HepG2 (cell line): ENCODE data around the gene EYA2. TPM values are rescaled to one million over a fixed set of nuclear protein-coding genes. Genes with fewer than 3 reads are reported as not detected.

Experiments
- ATF6 ChIP-seq: sonication (generic); formaldehyde crosslinking; conservative IDR thresholded peaks from 2 replicates; pipeline ENCODE4 v1.4.0; 2020; ENCODE audit warnings: missing genetic modification reagents
- CC2D1A ChIP-seq: sonication (generic); formaldehyde crosslinking; IDR thresholded peaks from 2 replicates; pipeline ENCODE4 v1.8.1; 2023; ENCODE audit warnings: mild to moderate bottlenecking, missing genetic modification reagents
- CREM ChIP-seq, 2 experiments: sonication (generic) in 1 of 2; formaldehyde crosslinking in 1 of 2; IDR thresholded peaks; 2 replicates each; pipeline versions ENCODE4 v1.4.0 to v1.6.1; 2016 to 2020; ENCODE audit warnings: antibody characterized with exemption in 1 of 2, mild to moderate bottlenecking in 1 of 2, missing genetic modification reagents in 1 of 2
- FOXM1 ChIP-seq: sonication (generic); formaldehyde crosslinking; IDR thresholded peaks from 2 replicates; pipeline ENCODE4 v1.5.0; 2020; ENCODE audit warnings: missing genetic modification reagents
- GLI4 ChIP-seq: sonication (generic); formaldehyde crosslinking; IDR thresholded peaks from 2 replicates; pipeline ENCODE4 v1.5.1; 2020; ENCODE audit warnings: missing genetic modification reagents, mild to moderate bottlenecking, moderate library complexity, borderline replicate concordance
- KDM2A ChIP-seq: sonication (generic); formaldehyde crosslinking; IDR thresholded peaks from 2 replicates; pipeline ENCODE4 v1.4.0; 2020; ENCODE audit warnings: low read depth, missing genetic modification reagents, borderline replicate concordance
- KDM3A ChIP-seq: IDR thresholded peaks from 2 replicates; pipeline ENCODE4 v1.6.1; 2018; ENCODE audit warnings: low read depth, missing compliant biosample characterization
- LBX2 ChIP-seq: sonication (generic); formaldehyde crosslinking; IDR thresholded peaks from 2 replicates; pipeline ENCODE4 v1.5.0; 2020; ENCODE audit warnings: missing genetic modification reagents, mild to moderate bottlenecking, borderline replicate concordance
- MXD4 ChIP-seq: IDR thresholded peaks from 2 replicates; pipeline ENCODE4 v1.6.1; 2016; ENCODE audit warnings: mild to moderate bottlenecking, missing biosample characterization, missing genetic modification reagents
- MZF1 ChIP-seq: sonication (generic); formaldehyde crosslinking; IDR thresholded peaks from 2 replicates; pipeline ENCODE4 v1.8.1; 2023; ENCODE audit warnings: mild to moderate bottlenecking, missing genetic modification reagents, borderline replicate concordance
- NFE2L1 ChIP-seq: sonication (generic); formaldehyde crosslinking; IDR thresholded peaks from 2 replicates; pipeline ENCODE4 v1.4.0; 2020; ENCODE audit warnings: missing genetic modification reagents, mild to moderate bottlenecking, borderline replicate concordance
- ONECUT2 ChIP-seq: sonication (generic); formaldehyde crosslinking; IDR thresholded peaks from 2 replicates; pipeline ENCODE4 v1.4.0; 2020; ENCODE audit warnings: missing genetic modification reagents
- PPARG ChIP-seq: conservative IDR thresholded peaks from 2 replicates; pipeline ENCODE4 v1.6.1; 2016; ENCODE audit warnings: missing biosample characterization, missing genetic modification reagents
- SIN3A ChIP-seq: IDR thresholded peaks from 2 replicates; pipeline ENCODE4 v1.6.1; 2011; ENCODE audit warnings: low read depth, mild to moderate bottlenecking, control low read depth, low read length, borderline replicate concordance
- SIX1 ChIP-seq: sonication (generic); formaldehyde crosslinking; IDR thresholded peaks from 2 replicates; pipeline ENCODE4 v1.4.0; 2020; ENCODE audit warnings: missing genetic modification reagents, borderline replicate concordance
- SMAD9 ChIP-seq: sonication (generic); formaldehyde crosslinking; IDR thresholded peaks from 2 replicates; pipeline ENCODE4 v1.5.1; 2020; ENCODE audit warnings: mild to moderate bottlenecking, missing genetic modification reagents
- TBX3 ChIP-seq: fragments of 450-650 bp; IDR thresholded peaks from 2 replicates; pipeline ENCODE4 v1.6.1; 2017; ENCODE audit warnings: antibody characterized with exemption, mild to moderate bottlenecking, inconsistent platforms, borderline replicate concordance
- TOE1 ChIP-seq: sonication (generic); formaldehyde crosslinking; IDR thresholded peaks from 2 replicates; pipeline ENCODE4 v1.4.0; 2020; ENCODE audit warnings: mild to moderate bottlenecking, missing genetic modification reagents
- XRCC5 ChIP-seq: fragments of 200-400 bp; formaldehyde crosslinking; optimal IDR thresholded peaks from 2 replicates; pipeline ENCODE3; 2017; ENCODE audit warnings: mild to moderate bottlenecking, low read length
- ZFP91 ChIP-seq: sonication (generic); formaldehyde crosslinking; IDR thresholded peaks from 2 replicates; pipeline ENCODE4 v1.9.0; 2022; ENCODE audit warnings: missing genetic modification reagents, mild to moderate bottlenecking, borderline replicate concordance
- ZNF256 ChIP-seq: sonication (generic); formaldehyde crosslinking; conservative IDR thresholded peaks from 2 replicates; pipeline ENCODE4 v1.4.0; 2020; ENCODE audit warnings: missing genetic modification reagents
- ZNF263 ChIP-seq: sonication (generic); formaldehyde crosslinking; IDR thresholded peaks from 2 replicates; pipeline ENCODE4 v1.4.0; 2020; ENCODE audit warnings: missing genetic modification reagents
- ZNF44 ChIP-seq: sonication (generic); formaldehyde crosslinking; IDR thresholded peaks from 2 replicates; pipeline ENCODE4 v1.5.1; 2020; ENCODE audit warnings: mild to moderate bottlenecking, missing genetic modification reagents
- ZNF792 ChIP-seq: IDR thresholded peaks from 2 replicates; pipeline ENCODE4 v1.6.1; 2016
- ZNF891 ChIP-seq: sonication (generic); formaldehyde crosslinking; IDR thresholded peaks from 2 replicates; pipeline ENCODE4 v1.5.0; 2020; ENCODE audit warnings: mild to moderate bottlenecking, missing genetic modification reagents
- polyA plus RNA-seq, 8 experiments: library from polyadenylated mRNA; depleted of rRNA in 3 of 8; stranded (reverse) in 7 of 8; unstranded in 1 of 8; fragments of >200 nt; fragmentation: Illumina TruSeq in 4 of 8; extraction: Trizol in 4 of 8; gene quantifications; 2 replicates each; pipeline versions ENCODE4 v1.2.1 to v1.2.3, GENCODE V29; 2011 to 2016; ENCODE audit warnings: low read depth in 4 of 8, missing spikeins in 1 of 8, mixed read lengths in 1 of 8; ENCODE audit not compliant: insufficient read depth in 1 of 8
- total RNA-seq, 5 experiments: library from RNA; depleted of rRNA; stranded (reverse); fragments of >200 nt; fragmentation: Illumina TruSeq; extraction: Trizol; gene quantifications; 2 replicates each; pipeline ENCODE4 v1.2.3, GENCODE V29; 2016; ENCODE audit warnings: low read depth in 1 of 5
- TF ChIP-seq, protein P1 (sequence below): sonication (generic); formaldehyde crosslinking; IDR thresholded peaks from 2 replicates; pipeline ENCODE4 v1.5.0; 2020; ENCODE audit warnings: mild to moderate bottlenecking, missing genetic modification reagents, moderate library complexity

Gene EYA2
- total and polyA plus RNA-seq, 2 of the 13 experiments (the other 11 are each of a cell fraction or from before 2014, with no cell fraction given), result not detected

- TF ChIP-seq KDM3A (CRISPR knock-in tag) (peak; percentile 21; the same call in 1 of the 2 replicates), SMAD9 (peak; percentile 56; the same call in 1 of the 2 replicates), SIN3A (no peak), ZNF256 (CRISPR knock-in tag) (no peak), TOE1 (no peak), ATF6 (CRISPR knock-in tag) (no peak), ZNF44 (CRISPR knock-in tag) (peak; percentile 87; the same call in 1 of the 2 replicates), MXD4 (CRISPR knock-in tag) (0 out of 2 replicates have a peak, but pooled peaks have one; percentile 44), CC2D1A (CRISPR knock-in tag) (no peak), LBX2 (CRISPR knock-in tag) (no peak), TBX3 (no peak), XRCC5 (peak; percentile 57), ONECUT2 (CRISPR knock-in tag) (0 out of 2 replicates have a peak, but pooled peaks have one; percentile 13), SIX1 (peak; percentile 60; the same call in 1 of the 2 replicates), GLI4 (0 out of 2 replicates have a peak, but pooled peaks have one; percentile 29), FOXM1 (CRISPR knock-in tag) (no peak), MZF1 (CRISPR knock-in tag) (no peak), ZFP91 (no peak), KDM2A (CRISPR knock-in tag) (peak; percentile 43; the same call in 1 of the 2 replicates), ZNF891 (CRISPR knock-in tag) (no peak), NFE2L1 (CRISPR knock-in tag) (no peak), CREM (IDR thresholded peaks at IDR 0.05) (no peak), CREM (CRISPR knock-in tag; IDR thresholded peaks at IDR 0.05) (no peak), ZNF792 (no peak), ZNF263 (no peak), PPARG (no peak)
- TF ChIP-seq, protein P1, sequence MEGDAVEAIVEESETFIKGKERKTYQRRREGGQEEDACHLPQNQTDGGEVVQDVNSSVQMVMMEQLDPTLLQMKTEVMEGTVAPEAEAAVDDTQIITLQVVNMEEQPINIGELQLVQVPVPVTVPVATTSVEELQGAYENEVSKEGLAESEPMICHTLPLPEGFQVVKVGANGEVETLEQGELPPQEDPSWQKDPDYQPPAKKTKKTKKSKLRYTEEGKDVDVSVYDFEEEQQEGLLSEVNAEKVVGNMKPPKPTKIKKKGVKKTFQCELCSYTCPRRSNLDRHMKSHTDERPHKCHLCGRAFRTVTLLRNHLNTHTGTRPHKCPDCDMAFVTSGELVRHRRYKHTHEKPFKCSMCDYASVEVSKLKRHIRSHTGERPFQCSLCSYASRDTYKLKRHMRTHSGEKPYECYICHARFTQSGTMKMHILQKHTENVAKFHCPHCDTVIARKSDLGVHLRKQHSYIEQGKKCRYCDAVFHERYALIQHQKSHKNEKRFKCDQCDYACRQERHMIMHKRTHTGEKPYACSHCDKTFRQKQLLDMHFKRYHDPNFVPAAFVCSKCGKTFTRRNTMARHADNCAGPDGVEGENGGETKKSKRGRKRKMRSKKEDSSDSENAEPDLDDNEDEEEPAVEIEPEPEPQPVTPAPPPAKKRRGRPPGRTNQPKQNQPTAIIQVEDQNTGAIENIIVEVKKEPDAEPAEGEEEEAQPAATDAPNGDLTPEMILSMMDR (CRISPR knock-in tag), result peak; percentile 80
Measured at GRCh38 chr20:47205577-47206123, 311.0 kb downstream of the EYA2 start (continued).
